WTC11 (cell line): ENCODE data around the gene TXNRD2. TPM values are rescaled to one million over a fixed set of nuclear protein-coding genes. Genes with fewer than 3 reads are reported as not detected.
A peak's percentile ranks its signal among the peaks of the same experiment; 100 is the strongest.

Source experiments
- ATAC-seq: fragments of 200-7000 bp; cut with Tn5 transposase; 2 replicates; pipeline ENCODE4 v1.10.0; 2021; ENCODE audit warnings: mild to moderate bottlenecking, moderate library complexity
- CTCF ChIA-PET: fragments of 300-600 bp; sonication (Branson Sonifier 250); formaldehyde crosslinking; loops from one replicate; lab custom pipeline; 2021; ENCODE audit warnings: antibody characterized with exemption; lab: Charles Lee
- POLR2A ChIA-PET: fragments of 350-600 bp; sonication (Branson Sonifier 250); formaldehyde crosslinking; loops from one replicate; lab custom pipeline; 2021; ENCODE audit warnings: antibody characterized with exemption; lab: Charles Lee
- DNase-seq: peaks from one replicate; pipeline ENCODE4 v3.0.0; 2021; ENCODE audit warnings: low spot score
- H3K27ac Mint-ChIP-seq: 2 replicates; pipeline ENCODE4 v1.8.0; 2021; ENCODE audit warnings: mixed read lengths
- H3K27me3 Mint-ChIP-seq: 2 replicates; pipeline ENCODE4 v1.8.0; 2021; ENCODE audit warnings: low read depth, mild to moderate bottlenecking, moderate library complexity, mixed read lengths
- H3K36me3 Mint-ChIP-seq: 2 replicates; pipeline ENCODE4 v1.8.0; 2021; ENCODE audit warnings: mixed read lengths
- H3K4me1 Mint-ChIP-seq: 2 replicates; pipeline ENCODE4 v1.8.0; 2022; ENCODE audit warnings: mixed read lengths
- H3K4me3 Mint-ChIP-seq: 2 replicates; pipeline ENCODE4 v1.8.0; 2021; ENCODE audit warnings: mild to moderate bottlenecking, moderate library complexity, mixed read lengths
- H3K9me3 Mint-ChIP-seq: 2 replicates; pipeline ENCODE4 v1.8.0; 2021; ENCODE audit warnings: mixed read lengths
- AFF4 ChIP-seq: sonication (generic); formaldehyde crosslinking; IDR thresholded peaks from 2 replicates; pipeline ENCODE4 v1.8.1; 2023; ENCODE audit warnings: mild to moderate bottlenecking, missing genetic modification reagents, borderline replicate concordance
- ATF3 ChIP-seq: sonication (generic); formaldehyde crosslinking; conservative IDR thresholded peaks from 2 replicates; pipeline ENCODE4 v1.8.1; 2022; ENCODE audit warnings: mild to moderate bottlenecking, missing genetic modification reagents
- CBFB ChIP-seq: sonication (generic); formaldehyde crosslinking; IDR thresholded peaks from 2 replicates; pipeline ENCODE4 v1.8.1; 2022; ENCODE audit warnings: mild to moderate bottlenecking, low read depth, missing genetic modification reagents
- CDX4 ChIP-seq: fragments of 250-450 bp; sonication (Bioruptor Pico); IDR thresholded peaks from 2 replicates; pipeline ENCODE4 v1.9.0; 2021; ENCODE audit warnings: moderate library complexity, mild to moderate bottlenecking, inconsistent platforms, borderline replicate concordance
- CREB1 ChIP-seq: sonication (generic); formaldehyde crosslinking; IDR thresholded peaks from 2 replicates; pipeline ENCODE4 v1.8.0; 2023; ENCODE audit warnings: mild to moderate bottlenecking, missing genetic modification reagents
- ELF4 ChIP-seq: sonication (generic); formaldehyde crosslinking; IDR thresholded peaks from 2 replicates; pipeline ENCODE4 v1.8.1; 2022; ENCODE audit warnings: low read depth, mild to moderate bottlenecking, moderate library complexity, missing genetic modification reagents
- ERG ChIP-seq: fragments of 250-450 bp; sonication (Bioruptor Pico); IDR thresholded peaks from 2 replicates; pipeline ENCODE4 v1.8.0; 2021; ENCODE audit warnings: mild to moderate bottlenecking
- ETV6 ChIP-seq: sonication (generic); formaldehyde crosslinking; IDR thresholded peaks from 2 replicates; pipeline ENCODE4 v1.8.1; 2022; ENCODE audit warnings: mild to moderate bottlenecking, missing genetic modification reagents
- GABPB1 ChIP-seq: sonication (generic); formaldehyde crosslinking; IDR thresholded peaks from 2 replicates; pipeline ENCODE4 v1.8.1; 2023; ENCODE audit warnings: mild to moderate bottlenecking, missing genetic modification reagents
- GRHL2 ChIP-seq: fragments of 250-450 bp; sonication (Bioruptor Pico); IDR thresholded peaks from 2 replicates; pipeline ENCODE4 v1.8.0; 2022; ENCODE audit warnings: mild to moderate bottlenecking, moderate library complexity; ENCODE audit not compliant: insufficient replicate concordance, severe bottlenecking
- IRF2 ChIP-seq: sonication (generic); formaldehyde crosslinking; IDR thresholded peaks from 2 replicates; pipeline ENCODE4 v1.8.0; 2022; ENCODE audit warnings: low read depth, missing genetic modification reagents, borderline replicate concordance
- JUN ChIP-seq: sonication (generic); formaldehyde crosslinking; IDR thresholded peaks from 2 replicates; pipeline ENCODE4 v1.8.0; 2023; ENCODE audit warnings: mild to moderate bottlenecking, missing genetic modification reagents
- MAX ChIP-seq: sonication (generic); formaldehyde crosslinking; IDR thresholded peaks from 2 replicates; pipeline ENCODE4 v1.8.0; 2022; ENCODE audit warnings: mild to moderate bottlenecking, missing genetic modification reagents
- MYBL2 ChIP-seq: sonication (generic); formaldehyde crosslinking; IDR thresholded peaks from 2 replicates; pipeline ENCODE4 v1.8.1; 2023; ENCODE audit warnings: mild to moderate bottlenecking, moderate library complexity, missing genetic modification reagents
- NFE2L1 ChIP-seq: sonication (generic); formaldehyde crosslinking; IDR thresholded peaks from 2 replicates; pipeline ENCODE4 v1.8.1; 2023; ENCODE audit warnings: missing genetic modification reagents
- NR2C2 ChIP-seq: sonication (generic); formaldehyde crosslinking; IDR thresholded peaks from 2 replicates; pipeline ENCODE4 v1.8.0; 2022; ENCODE audit warnings: mild to moderate bottlenecking, missing genetic modification reagents
- PRRX2 ChIP-seq: fragments of 250-450 bp; sonication (Bioruptor Pico); IDR thresholded peaks from 2 replicates; pipeline ENCODE4 v1.8.0; 2021; ENCODE audit warnings: mild to moderate bottlenecking
- ZNF532 ChIP-seq: fragments of 250-450 bp; sonication (Bioruptor Pico); IDR thresholded peaks from 2 replicates; pipeline ENCODE4 v1.9.0; 2021; ENCODE audit warnings: mild to moderate bottlenecking, borderline replicate concordance
- ZSCAN18 ChIP-seq: fragments of 250-450 bp; sonication (Bioruptor Pico); IDR thresholded peaks from 2 replicates; pipeline ENCODE4 v2.1.2; 2022; ENCODE audit warnings: mild to moderate bottlenecking, moderate library complexity
- total RNA-seq: library from RNA; stranded (reverse); gene quantifications from 3 replicates; pipeline ENCODE4 v1.2.3, GENCODE V29; 2021

TXNRD2 gene
- total RNA-seq, 1 experiment from 2014 or later, result 15.9 TPM

- POLR2A ChIA-PET, result interaction anchor here (1.5 kb wide), 1 partner anchor 12 kb away, joined by 4 read pairs; no protein-coding TSS in a partner anchor
- DNase-seq, result peak; percentile 48
- Mint-ChIP-seq H3K27ac (no peak overlapping the region; the same call in 1 of the 2 replicates), H3K4me1 (peaks cover 37% of the 10 kb centered on the region), H3K4me3 (peak overlapping the region; percentile 88), H3K36me3 (peaks cover 9% of the 10 kb centered on the region), H3K9me3 (no peaks in the 10 kb centered on the region), H3K27me3 (no peaks in the 10 kb centered on the region)
- CTCF ChIA-PET, result interaction anchor here (0.8 to 2.2 kb wide), 5 partner anchors 13 to 125 kb away, joined by 3 to 7 read pairs (median 4); no protein-coding TSS in a partner anchor
- TF ChIP-seq MYBL2 (CRISPR knock-in tag), result no peak
- TF ChIP-seq MAX (CRISPR knock-in tag), result no peak
- no peak for TF ChIP-seq GABPB1 (CRISPR knock-in tag)
- no peak for TF ChIP-seq ETV6
- TF ChIP-seq ERG (CRISPR knock-in tag), result no peak
- no peak for ATAC-seq
These were observed 85.9 kb downstream of the TXNRD2 start for GRCh38 chr22:19855504-19856409.

GRCh38 chr22:19854778-19855503, 86.7 kb downstream of the TXNRD2 start, which contains the start of the genes GNB1L and RTL10:
GNB1L (minus strand) TSS chr22:19854874; CDS start chr22:19821355, 33,519 bp downstream.
RTL10 (minus strand) TSS chr22:19854874; CDS start chr22:19852261, 2,613 bp downstream.
- H3K27ac Mint-ChIP-seq, result peak within 1 kb of the TSS; percentile 21
- peaks cover 17% of the 10 kb centered on the region for H3K36me3 Mint-ChIP-seq
- peaks cover 37% of the 10 kb centered on the region for H3K4me1 Mint-ChIP-seq
- ChIA-PET POLR2A (interaction anchor here (0.6 to 1.5 kb wide), 4 partner anchors 9 to 124 kb away, joined by 4 read pairs; no protein-coding TSS in a partner anchor), CTCF (interaction anchor here (0.8 to 2.2 kb wide), 8 partner anchors 13 to 125 kb away, joined by 3 to 10 read pairs (median 4); no protein-coding TSS in a partner anchor)
- H3K4me3 Mint-ChIP-seq, result peak within 1 kb of the TSS; percentile 88
- H3K27me3 Mint-ChIP-seq, result no peaks in the 10 kb centered on the region
- peak; percentile 95 for DNase-seq
- peak; percentile 90 for ATAC-seq
- no peaks in the 10 kb centered on the region for H3K9me3 Mint-ChIP-seq
- TF ChIP-seq AFF4 (CRISPR knock-in tag), result no peak
- TF ChIP-seq ATF3 (CRISPR knock-in tag), result no peak
- no peak for TF ChIP-seq ELF4 (CRISPR knock-in tag)
- 0 out of 2 replicates have a peak, but pooled peaks have one; percentile 15 for TF ChIP-seq JUN
- peak; percentile 69; the same call in 1 of the 2 replicates for TF ChIP-seq CREB1 (CRISPR knock-in tag)
- peak; percentile 87 for TF ChIP-seq NFE2L1
- no peak for TF ChIP-seq CDX4 (CRISPR knock-in tag)
- no peak for TF ChIP-seq CBFB (CRISPR knock-in tag)
- no peak for TF ChIP-seq NR2C2 (CRISPR knock-in tag)
- no peak for TF ChIP-seq ZNF532 (CRISPR knock-in tag)
- no peak for TF ChIP-seq ZSCAN18 (CRISPR knock-in tag)
- no peak for TF ChIP-seq PRRX2 (CRISPR knock-in tag)
- 0 out of 2 replicates have a peak, but pooled peaks have one; percentile 65 for TF ChIP-seq IRF2 (CRISPR knock-in tag)
- TF ChIP-seq GRHL2 (CRISPR knock-in tag), result no peak
